Measurements from ENCODE around the gene DENND2A. TPM values are rescaled to one million over a fixed set of nuclear protein-coding genes. Genes with fewer than 3 reads are reported as not detected.

Gene DENND2A, protein sequence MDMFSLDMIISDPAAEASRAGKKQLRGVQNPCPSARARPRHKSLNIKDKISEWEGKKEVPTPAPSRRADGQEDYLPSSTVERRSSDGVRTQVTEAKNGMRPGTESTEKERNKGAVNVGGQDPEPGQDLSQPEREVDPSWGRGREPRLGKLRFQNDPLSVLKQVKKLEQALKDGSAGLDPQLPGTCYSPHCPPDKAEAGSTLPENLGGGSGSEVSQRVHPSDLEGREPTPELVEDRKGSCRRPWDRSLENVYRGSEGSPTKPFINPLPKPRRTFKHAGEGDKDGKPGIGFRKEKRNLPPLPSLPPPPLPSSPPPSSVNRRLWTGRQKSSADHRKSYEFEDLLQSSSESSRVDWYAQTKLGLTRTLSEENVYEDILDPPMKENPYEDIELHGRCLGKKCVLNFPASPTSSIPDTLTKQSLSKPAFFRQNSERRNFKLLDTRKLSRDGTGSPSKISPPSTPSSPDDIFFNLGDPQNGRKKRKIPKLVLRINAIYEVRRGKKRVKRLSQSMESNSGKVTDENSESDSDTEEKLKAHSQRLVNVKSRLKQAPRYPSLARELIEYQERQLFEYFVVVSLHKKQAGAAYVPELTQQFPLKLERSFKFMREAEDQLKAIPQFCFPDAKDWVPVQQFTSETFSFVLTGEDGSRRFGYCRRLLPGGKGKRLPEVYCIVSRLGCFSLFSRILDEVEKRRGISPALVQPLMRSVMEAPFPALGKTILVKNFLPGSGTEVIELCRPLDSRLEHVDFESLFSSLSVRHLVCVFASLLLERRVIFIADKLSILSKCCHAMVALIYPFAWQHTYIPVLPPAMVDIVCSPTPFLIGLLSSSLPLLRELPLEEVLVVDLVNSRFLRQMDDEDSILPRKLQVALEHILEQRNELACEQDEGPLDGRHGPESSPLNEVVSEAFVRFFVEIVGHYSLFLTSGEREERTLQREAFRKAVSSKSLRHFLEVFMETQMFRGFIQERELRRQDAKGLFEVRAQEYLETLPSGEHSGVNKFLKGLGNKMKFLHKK
- 8.1 and 15.6 TPM in 2 replicates for total RNA-seq

DNA sequence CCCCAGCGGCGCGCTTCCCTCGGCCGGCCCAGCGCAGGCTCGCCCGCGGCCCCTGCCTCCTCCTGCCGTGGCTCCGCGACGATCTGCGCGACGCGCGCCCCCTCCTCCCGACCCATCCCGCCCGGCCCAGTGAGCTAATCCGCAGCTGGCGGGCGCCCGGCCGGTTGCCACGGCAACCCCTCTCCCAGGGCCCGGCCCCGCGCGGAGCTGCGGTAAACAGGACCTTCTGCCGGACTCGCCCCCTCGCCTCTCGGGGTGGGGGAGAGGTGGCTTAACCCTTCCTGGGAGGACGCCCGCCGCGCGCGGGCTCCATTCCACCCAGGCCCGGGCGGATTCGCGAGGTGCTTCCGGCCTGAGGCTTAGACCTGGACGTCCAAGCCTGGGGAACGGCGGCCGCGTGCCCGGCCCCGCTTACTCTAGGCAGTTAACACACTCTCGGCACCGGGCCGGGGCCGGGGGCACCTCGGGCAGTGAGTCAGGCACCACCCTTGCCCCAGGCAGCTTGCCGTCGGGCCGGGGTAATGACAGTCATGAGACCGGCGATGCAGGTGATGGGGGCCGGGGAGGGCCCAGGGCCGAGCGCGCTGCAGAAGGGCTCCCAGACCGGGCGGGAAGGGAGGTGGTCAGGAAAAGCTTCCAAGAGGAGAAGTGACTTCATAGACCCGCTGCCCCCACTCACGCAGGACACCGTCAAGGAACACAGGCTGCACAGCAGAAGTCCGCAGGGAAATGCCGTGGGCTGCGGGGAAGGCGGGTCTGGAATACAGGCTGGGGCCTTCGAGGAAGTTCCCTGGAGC is at the start of gene DENND2A:
DENND2A (minus strand) TSS at position 87 of the 797 bp plus-strand sequence. CDS start 38,416 bp downstream, outside the sequence.

DNA sequence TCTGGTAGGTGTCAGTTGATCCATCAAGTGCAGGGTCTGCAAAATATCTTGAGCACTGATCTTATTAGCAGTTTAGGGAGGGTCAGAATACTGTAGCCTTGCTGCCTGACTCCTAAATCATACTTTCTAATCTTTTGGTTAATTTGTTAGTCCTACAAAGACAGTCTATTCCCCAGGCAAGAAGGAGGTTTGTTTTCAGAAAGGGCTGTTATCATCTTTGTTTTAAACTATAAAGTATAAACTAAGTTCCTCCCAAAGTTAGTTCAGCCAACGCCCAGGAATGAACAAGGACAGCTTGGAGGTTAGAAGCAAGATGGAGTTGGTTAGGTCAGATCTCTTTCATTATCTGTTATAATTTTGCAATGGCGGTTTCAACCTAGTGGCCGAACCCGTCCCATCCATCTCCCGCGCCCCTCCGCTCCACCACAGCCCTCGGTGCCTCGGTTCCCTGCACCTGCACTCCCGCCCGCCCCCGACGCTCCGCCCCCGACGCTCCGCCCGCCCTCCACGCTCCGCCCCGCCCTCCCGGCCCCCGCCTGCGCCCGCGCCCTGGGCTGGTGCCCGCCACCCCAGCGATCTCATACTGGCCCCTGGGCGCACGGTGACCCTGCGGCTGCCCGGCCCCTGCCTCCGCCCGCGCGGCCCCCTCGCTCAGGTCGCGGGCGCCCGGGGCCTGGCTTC is 31.9 kb upstream of the DENND2A start, which contains the start of gene ADCK2:
ADCK2 (plus strand) TSS at position 564 of the 681 bp plus-strand sequence. CDS start 386 bp downstream, outside the sequence.

DNA sequence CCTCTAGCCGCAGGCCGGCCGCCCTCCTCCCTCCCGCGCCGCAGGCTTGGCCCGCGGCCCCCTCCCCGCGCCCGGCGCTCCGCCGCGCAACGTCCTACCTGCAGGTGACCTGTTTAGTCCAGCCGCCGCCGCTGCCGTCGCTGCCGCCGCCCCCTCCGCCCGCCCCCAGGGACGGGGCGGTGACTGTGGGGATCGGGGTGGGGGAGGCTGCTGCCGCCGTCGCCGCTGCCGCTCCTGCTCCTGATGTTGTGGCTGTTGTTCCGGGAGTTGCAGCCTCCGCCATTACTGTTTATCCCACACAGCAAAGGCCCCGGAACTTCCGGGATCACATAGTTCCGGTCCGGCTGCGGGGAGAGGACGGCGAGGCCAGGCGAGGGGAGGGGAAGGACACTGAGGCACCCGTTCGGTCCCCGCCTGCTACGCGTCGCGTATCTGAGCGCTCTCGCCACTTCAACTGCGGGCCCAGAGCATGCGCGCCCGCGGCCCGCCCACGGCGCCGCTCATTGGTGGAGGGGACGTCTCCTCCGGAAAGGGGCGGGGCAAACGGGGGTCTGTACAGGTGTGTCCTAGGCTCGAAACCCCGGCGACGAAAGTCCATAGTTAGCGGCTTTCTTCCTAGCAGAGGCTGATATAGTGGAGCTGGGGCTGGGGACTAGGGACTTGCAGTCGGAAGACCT is 161.4 kb downstream of the DENND2A start, which contains the start of gene MKRN1:
MKRN1 (minus strand) TSS at position 444 of the 677 bp plus-strand sequence; CDS start at position 283, 161 bp downstream.

Small RNA genes lying within 50 kb of the gene (small RNA-seq; reads per million reads assigned to genes)
- gene RF00019 = not detected
- not detected for gene RN7SL771P

Other genes with a start within 250 kb of the DENND2A start
- gene SLC37A3, start 242.3 kb downstream of the DENND2A start, total RNA-seq = 52.2 and 58.5 TPM in 2 replicates
- not detected in 2 replicates for gene RAB19, start 236.8 kb downstream of the DENND2A start, total RNA-seq
- 46.7 and 49.2 TPM in 2 replicates for gene MKRN1, start 161.3 kb downstream of the DENND2A start, total RNA-seq
- gene ADCK2, start 32.1 kb upstream of the DENND2A start, total RNA-seq = 22.1 and 25.7 TPM in 2 replicates
- 66.9 and 76.8 TPM in 2 replicates for gene NDUFB2, start 55.9 kb upstream of the DENND2A start, total RNA-seq